GM19395 (cell line): ENCODE results near the gene ITPR2.
"Not testable (repeated sequence)": the region's sequence is repeated elsewhere in the genome, so short reads cannot be mapped to it uniquely, and the experiment has no call there.

Experiments
- ATAC-seq: cut with Tn5 transposase; IDR thresholded peaks from one replicate; pipeline ENCODE4 v1.9.1; 2021; ENCODE audit warnings: mild to moderate bottlenecking, moderate library complexity; ENCODE audit not compliant: unreplicated experiment

Gene ITPR2

GRCh38 chr12:26791301-26791791, 41.6 kb downstream of the ITPR2 start:
- ATAC-seq: peak; percentile 78

DNA sequence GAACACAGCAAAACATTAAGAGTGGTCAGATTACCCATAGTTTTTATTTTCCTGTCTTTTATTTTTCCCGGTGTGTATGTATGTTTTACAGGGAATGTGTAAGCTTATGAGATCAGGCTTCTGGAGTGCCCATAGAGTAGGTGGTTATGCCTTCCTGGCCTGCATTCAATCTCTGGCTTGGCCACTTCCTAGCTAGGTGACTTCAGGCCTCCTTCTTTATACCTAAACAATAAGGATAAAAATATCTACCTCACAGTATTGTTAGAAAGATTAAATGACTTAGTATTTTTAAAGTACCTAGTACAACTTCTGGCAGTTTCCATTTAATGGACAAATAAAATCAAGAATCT, 42.4 kb downstream of the ITPR2 start:
- peak; percentile 11 for ATAC-seq

GRCh38 chr12:26789731-26790644, 43.0 kb downstream of the ITPR2 start:
- no peak for ATAC-seq

DNA sequence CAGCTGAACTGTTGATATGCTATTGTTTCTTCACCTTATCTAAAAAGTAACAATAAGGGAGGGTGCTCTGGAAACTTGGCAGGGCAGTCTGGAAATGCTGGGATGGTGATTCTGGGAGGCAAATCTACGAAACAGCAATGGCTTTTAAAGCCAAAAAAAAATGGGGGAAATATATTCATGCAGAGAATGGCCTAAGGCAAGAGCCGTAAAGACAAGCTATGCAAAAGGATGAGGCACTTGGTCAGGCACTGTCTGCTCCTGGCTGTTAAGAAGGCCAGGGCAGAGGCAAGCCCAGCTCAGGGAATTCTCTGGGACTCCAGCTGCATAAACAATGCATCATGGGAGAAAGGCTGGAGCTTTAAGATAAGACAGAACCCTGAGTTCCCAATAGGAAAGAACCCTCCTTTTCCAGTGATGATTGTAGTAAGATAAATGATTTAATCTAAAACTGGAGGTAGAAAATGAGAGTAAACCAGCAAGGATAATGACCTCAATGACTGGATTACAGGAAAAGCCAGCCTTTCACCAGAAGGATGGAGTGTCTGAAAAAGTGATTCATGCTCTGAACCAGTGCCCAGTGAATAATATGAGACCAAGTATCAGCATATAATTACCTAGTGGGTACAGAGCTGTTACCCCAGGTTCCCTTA, 46.0 kb downstream of the ITPR2 start:
- no peak for ATAC-seq

DNA sequence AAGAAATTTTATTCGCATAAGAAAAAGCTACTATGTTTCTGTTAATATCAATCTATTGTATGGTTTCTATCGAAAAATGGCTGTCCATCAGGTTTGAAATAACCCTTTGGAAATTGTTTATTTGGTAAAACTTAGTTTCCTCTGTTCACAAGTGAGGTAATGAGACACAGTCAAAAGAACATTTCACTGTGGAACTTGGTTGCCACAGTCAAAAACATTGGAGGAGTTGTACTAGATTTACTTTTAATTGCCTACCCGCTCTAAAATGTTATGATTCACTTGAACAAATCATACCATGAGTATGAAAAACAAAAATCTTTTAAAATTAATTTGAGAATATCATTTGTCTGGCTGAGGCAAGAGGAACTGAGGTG, 46.5 kb downstream of the ITPR2 start:
- ATAC-seq: no peak

DNA sequence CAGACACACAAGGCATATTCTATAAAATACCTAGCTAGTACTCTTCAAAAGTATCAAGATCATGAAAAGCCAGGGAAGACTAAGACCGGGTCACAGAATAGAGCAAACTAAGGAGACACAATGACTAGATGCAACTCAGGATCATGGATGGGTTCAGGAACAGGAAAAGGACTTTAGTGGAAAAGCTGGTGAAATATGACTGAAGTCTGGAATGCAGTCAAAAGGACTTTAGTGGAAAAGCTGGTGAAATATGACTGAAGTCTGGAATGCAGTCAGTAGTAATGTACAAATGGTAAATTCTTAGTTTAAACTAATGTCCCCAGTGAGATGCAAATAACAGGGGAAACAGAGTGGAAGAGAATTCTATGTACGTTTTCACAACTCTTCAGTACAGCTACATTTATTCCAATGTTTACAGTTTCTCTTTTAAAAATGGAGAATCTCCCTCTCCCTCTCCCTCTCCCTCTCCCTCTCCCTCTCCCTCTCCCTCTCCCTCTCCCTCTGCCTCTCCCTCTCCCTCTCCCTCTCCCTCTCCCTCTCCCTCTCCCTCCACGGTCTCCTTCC, 49.1 kb downstream of the ITPR2 start:
- ATAC-seq: not testable (repeated sequence)

DNA sequence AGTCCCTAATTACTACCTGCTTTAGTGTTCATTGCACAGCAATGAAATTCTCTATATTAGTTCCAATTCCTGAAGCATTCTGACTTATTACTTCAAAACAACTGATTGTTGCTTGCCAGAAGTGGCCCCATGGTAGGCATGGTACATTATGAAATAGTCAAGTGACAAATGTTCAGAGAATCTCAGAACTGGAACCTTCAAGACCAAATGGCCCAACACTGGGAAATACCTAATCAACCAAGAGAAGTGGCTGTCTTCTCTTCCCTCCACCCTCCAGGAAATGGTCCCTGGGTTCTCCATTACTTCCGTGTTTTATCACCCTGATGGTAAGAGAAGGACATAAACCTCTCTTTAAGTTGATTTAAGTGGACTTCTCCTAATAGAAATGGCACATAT, 49.9 kb downstream of the ITPR2 start:
- ATAC-seq: no peak

GRCh38 chr12:26782372-26783130, 50.4 kb downstream of the ITPR2 start:
- no peak for ATAC-seq

GRCh38 chr12:26780656-26781055, 52.3 kb downstream of the ITPR2 start:
- ATAC-seq: not testable (repeated sequence)

DNA sequence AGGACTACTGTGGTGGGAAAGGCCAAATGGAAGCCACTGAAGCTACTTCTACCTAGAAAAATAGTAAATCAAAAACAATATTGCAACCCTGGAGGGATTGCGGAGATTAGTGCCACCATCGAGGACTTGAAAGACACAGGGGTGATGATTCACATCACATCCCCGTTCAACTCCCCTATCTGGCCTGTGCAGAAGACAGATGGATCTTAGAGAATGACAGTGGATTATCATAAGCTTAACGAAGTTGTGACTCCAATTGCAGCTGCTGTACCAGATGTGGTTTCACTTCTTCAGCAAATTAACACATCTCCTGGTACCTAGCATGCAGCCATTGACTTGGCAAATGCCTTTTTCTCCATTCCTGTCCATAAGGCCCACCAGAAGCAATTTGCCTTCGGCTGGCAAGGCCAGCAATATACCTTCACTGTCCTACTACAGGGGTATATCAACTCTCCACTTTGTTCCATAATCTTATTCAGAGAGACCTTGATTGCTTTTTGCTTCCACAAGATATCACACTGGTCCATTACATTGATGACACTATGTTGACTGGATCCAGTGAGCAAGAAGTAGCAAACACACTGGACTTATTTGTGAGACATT, 54.7 kb downstream of the ITPR2 start:
- ATAC-seq: not testable (repeated sequence)

- no peak for ATAC-seq
These were observed 55.8 kb downstream of the ITPR2 start for GRCh38 chr12:26777236-26777635.

DNA sequence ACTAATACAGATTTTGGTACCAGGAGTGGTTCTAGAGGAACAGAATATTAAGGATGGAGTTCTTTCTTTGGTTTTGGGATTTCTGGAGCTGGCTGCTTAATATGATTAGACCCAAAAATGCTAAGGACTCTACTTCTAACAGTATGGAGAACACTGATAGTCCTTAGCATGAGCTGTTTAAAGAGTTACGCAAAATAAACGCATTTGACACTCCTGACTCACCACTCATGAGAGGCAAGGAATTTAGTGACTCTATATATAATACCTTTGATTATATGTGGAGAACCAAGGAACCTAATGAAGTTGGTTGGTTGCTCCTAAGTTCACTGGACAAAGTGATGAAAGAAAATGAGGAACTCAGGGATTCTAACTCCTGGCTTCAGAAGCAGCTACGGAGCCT, 57.0 kb downstream of the ITPR2 start:
- ATAC-seq: not testable (repeated sequence)

DNA sequence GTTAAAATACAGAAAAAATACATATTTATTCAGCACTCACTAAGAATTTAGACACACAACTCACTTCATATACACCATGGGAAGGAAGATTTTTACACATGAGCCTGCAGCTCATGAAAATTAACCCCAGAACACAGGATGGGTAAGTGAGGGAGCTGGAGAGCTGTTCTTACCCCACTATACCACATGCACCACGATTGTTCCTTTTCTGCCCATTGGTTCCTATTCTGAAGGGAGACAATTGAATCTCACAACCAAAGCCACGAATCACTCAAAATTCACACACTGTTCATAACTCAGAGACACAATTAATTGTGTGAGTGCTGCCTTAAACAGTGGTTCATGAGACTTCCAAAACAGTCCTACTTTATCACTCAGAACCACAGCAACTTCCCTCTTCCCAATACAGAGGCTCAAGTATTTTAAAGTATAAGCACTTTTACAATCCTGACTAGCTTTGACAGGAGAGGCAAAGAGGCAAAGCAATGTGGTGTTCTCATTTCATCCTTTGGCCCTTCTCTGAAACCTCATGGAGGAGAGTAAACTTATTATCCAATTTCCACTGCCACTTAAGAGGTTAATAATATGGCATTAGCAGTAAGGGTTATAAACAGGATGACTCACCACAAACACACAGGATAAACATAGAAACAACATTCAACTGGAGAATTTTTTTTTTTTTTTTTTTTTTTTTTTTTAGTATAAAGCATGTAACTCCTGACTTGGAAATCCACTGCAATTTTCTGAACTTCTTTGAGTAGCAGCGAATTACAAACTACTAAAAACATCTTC, 59.5 kb downstream of the ITPR2 start:
- no peak for ATAC-seq

DNA sequence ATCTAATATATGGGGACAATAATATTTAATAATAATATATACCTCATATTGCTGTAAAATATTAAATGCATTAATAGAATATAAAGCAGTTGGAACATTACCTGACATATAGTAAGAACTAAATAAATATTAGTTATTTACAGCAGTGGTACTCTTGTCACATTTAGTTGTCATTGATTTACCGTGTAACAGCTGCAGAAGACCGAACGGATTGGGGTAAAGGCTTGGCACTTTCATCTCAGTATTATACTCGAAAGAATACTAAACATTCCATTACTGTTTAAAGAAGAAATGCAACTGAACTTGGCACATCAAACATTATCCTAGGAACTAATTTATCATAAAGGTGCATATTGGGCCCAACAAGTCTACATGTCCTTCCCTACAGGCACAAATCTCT, 61.1 kb downstream of the ITPR2 start:
- ATAC-seq: no peak

DNA sequence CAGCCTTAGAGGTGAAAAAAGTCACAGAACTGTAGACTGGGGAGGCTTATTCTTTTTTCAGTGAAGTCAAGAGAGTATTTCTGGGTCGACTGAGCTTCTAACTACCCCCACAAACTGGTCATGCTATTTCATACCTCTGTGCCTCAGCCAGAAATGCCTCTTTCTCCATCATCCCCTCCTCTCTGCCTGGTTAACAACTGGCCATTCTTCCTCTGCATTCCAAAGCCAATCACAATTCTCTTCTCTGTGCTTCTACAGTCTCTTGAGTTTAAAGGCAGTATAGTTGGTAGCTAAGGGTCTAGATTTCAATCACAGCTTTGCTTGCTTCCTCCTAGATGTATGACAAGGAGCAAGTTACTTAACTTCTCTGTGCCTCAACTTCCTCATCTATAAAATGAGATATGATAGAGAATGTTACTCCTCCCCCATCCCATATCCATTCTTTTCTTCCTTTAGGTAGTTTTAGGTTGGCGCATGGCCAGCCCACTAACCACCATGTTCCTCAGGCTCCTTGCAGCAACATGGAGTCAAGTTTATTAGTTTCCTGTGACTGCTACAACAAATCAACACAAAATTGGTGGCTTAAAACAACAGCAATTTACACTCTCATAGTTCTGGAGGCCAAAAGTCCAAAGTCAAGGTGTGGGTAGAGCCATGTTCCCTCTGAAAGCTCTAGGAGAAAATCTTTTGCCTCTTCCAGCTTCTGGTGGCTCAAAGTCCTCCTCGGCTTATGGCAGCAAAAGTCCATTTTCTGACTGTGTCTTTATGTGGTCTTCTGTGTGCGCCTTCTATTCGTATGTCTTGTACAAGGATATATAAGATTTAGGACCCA, 62.5 kb downstream of the ITPR2 start:
- ATAC-seq: no peak

DNA sequence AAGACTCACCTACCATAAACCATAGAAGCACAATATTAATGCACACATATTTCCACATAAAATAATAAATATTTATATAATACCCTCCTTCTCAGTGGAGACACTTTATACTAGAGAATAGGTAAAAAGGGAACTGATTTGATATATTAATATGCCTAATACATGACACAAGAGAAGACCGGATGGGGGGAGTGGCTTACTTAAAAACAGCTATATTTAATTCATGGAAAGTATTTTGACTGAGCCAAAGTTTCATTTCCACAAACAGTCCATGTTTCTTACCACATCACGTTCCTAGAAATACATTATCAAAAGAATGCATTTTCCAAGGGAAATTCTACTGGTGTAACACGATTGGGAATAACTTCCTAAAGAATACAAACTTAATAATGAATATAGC, 63.4 kb downstream of the ITPR2 start:
- ATAC-seq: peak; percentile 29

DNA sequence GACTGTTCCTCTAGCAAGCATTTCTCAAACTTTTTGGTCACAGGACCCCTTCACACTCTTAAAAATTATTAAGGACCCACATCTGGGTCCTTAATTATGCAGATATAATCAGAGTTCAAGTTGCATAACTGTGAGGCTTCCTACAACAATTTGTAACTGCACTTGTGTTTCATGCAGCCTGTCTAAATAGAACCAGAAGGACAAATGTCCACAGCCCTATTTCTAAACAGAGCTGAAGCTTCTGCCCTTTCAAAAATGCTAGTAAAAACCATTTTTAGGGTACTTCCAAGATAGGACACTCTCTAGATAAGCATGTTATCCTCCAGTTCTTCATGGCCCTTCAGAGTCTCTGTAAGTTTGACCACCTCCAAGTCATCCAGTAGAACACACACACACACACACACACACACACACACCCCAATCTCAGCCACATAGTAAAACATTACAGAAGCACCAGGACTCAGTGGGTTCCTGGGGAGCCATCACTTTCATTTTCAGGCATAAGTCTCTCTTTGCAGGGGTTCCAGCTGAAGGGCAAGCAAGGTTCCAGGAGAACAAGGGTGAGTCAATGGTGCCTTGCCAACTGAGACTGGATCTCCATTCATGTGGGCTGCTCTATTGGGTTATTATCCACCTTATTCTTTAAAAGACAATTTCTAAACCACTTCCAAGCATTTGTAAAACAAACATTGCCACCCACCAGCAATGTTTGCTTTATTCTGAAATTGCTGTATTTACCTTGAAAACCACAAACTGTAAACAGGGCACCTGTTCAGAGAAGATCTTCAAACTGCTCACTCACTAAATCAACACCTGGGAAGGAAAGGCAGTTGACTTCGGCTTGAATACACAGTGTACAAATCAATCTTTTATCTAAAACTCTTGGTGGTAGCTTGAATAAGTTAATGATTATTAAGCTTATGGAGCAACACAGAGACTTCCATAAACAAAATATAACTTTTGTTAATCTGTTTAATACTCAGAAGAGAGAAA, 64.1 kb downstream of the ITPR2 start:
- ATAC-seq: peak; percentile 78

- ATAC-seq: no peak
These were observed 65.1 kb downstream of the ITPR2 start for GRCh38 chr12:26767865-26768264.
